KMS-11 (cell line): ENCODE measurements around the gene HMGXB4.
A peak's percentile ranks its signal among the peaks of the same experiment; 100 is the strongest.

Experiments used
- H2AFZ ChIP-seq: fragments of 200-600 bp; sonication (generic); 2 replicates; pipeline ENCODE4 v1.6.1; 2016; ENCODE audit warnings: antibody characterized with exemption, mixed run types, low read depth
- H3K27ac ChIP-seq: fragments of 200-600 bp; sonication (generic); 2 replicates; pipeline ENCODE4 v1.6.1; 2016; ENCODE audit warnings: mild to moderate bottlenecking, mixed run types
- H3K27me3 ChIP-seq: fragments of 200-600 bp; sonication (generic); 2 replicates; pipeline ENCODE4 v1.6.1; 2017; ENCODE audit warnings: mild to moderate bottlenecking, low read depth, mixed run types, moderate library complexity; ENCODE audit not compliant: insufficient read depth
- H3K36me3 ChIP-seq: fragments of 200-600 bp; sonication (generic); 2 replicates; pipeline ENCODE4 v1.6.1; 2017; ENCODE audit warnings: mild to moderate bottlenecking, mixed run types; ENCODE audit not compliant: insufficient read depth
- H3K4me1 ChIP-seq: fragments of 200-600 bp; sonication (generic); 2 replicates; pipeline ENCODE4 v1.6.1; 2016; ENCODE audit warnings: mild to moderate bottlenecking, low read depth, mixed run types; ENCODE audit not compliant: poor library complexity, severe bottlenecking
- H3K4me2 ChIP-seq: fragments of 200-600 bp; sonication (generic); 2 replicates; pipeline ENCODE4 v1.7.0; 2016; ENCODE audit warnings: mild to moderate bottlenecking, mixed run types
- H3K4me3 ChIP-seq: fragments of 200-600 bp; sonication (generic); IDR thresholded peaks from 2 replicates; pipeline ENCODE4 v1.6.1; 2017; ENCODE audit warnings: low read depth, low read length, mixed read lengths; ENCODE audit not compliant: insufficient read depth
- H3K79me2 ChIP-seq: fragments of 200-600 bp; sonication (generic); 2 replicates; pipeline ENCODE4 v1.6.1; 2016; ENCODE audit warnings: low read depth, mixed run types; ENCODE audit not compliant: insufficient read depth
- H3K9ac ChIP-seq: fragments of 200-600 bp; sonication (generic); 2 replicates; pipeline ENCODE4 v1.6.1; 2016; ENCODE audit warnings: mild to moderate bottlenecking, mixed run types
- H4K20me1 ChIP-seq: fragments of 200-600 bp; sonication (generic); 2 replicates; pipeline ENCODE4 v1.6.1; 2016; ENCODE audit warnings: mild to moderate bottlenecking, mixed run types; ENCODE audit not compliant: insufficient read depth
- CTCF ChIP-seq: fragments of 200-600 bp; sonication (generic); conservative IDR thresholded peaks from 2 replicates; pipeline ENCODE4 v1.6.1; 2017; ENCODE audit warnings: low read depth, mild to moderate bottlenecking, antibody characterized with exemption, low read length, moderate library complexity, mixed read lengths

HMGXB4 gene

GRCh38 chr22:35250156-35250555 lies 7.1 kb upstream of the HMGXB4 start:
- Histone ChIP-seq H3K4me2 (no peak overlapping the region), H3K4me1 (no peaks in the 10 kb centered on the region), H3K27ac (no peak overlapping the region), H3K27me3 (no peaks in the 10 kb centered on the region), H3K79me2 (no peaks in the 10 kb centered on the region), H3K36me3 (no peaks in the 10 kb centered on the region), H3K9ac (no peak overlapping the region), H3K4me3 (no peak overlapping the region), H4K20me1 (no peaks in the 10 kb centered on the region), H2AFZ (no peak overlapping the region)
- no peak for TF ChIP-seq CTCF

DNA sequence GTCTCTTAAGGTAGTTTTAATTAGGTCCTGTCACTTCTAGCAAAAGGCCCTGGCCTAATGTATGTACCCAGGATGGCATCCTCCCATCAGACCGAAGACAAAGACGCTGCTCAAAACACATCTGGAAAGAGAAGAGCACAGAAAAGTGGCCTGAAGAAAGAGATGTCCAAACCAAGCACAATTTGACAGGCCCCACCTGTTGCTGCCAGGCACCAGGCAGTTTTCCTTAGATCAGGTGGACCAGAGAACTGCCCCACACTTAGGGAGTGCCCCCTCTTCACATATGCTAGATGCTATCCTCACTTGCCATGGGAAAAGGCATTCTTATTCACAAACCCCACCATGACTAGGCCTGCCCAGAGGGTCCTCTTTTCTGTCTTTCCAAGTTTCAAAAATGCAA lies 3.3 kb upstream of the HMGXB4 start:
- Histone ChIP-seq H3K27ac (no peak overlapping the region), H3K4me2 (no peak overlapping the region), H3K4me1 (peaks cover 14% of the 10 kb centered on the region), H3K36me3 (no peaks in the 10 kb centered on the region), H3K79me2 (peaks cover 10% of the 10 kb centered on the region), H4K20me1 (no peaks in the 10 kb centered on the region), H3K9ac (no peak overlapping the region), H3K27me3 (no peaks in the 10 kb centered on the region), H3K4me3 (no peak overlapping the region), H2AFZ (no peak overlapping the region)
- no peak for TF ChIP-seq CTCF

DNA sequence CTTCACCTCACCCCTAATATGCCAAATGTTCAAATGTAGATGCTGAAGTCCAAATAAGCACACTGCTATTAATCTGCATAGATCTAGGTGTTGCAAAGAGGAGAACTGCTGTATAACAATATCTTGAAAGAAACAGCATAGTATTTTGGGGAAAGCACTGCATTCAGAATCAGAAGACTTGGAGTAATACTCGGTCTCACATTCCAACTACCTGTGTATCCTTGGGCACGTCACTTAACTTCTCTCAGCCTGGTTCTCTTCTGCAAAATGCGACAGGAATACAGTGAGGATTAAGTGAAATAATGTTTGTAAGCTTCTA lies 332 bp upstream of the HMGXB4 start:
- Histone ChIP-seq H2AFZ (peak overlapping the region; percentile 100), H3K4me3 (no peak overlapping the region), H3K27ac (peak overlapping the region; percentile 85), H3K9ac (peak overlapping the region; percentile 99; the same call in 1 of the 2 replicates), H3K27me3 (no peaks in the 10 kb centered on the region), H4K20me1 (no peaks in the 10 kb centered on the region), H3K79me2 (peaks cover 18% of the 10 kb centered on the region), H3K36me3 (no peaks in the 10 kb centered on the region), H3K4me2 (peak overlapping the region; percentile 88), H3K4me1 (peaks cover 18% of the 10 kb centered on the region)
- TF ChIP-seq CTCF = no peak

DNA sequence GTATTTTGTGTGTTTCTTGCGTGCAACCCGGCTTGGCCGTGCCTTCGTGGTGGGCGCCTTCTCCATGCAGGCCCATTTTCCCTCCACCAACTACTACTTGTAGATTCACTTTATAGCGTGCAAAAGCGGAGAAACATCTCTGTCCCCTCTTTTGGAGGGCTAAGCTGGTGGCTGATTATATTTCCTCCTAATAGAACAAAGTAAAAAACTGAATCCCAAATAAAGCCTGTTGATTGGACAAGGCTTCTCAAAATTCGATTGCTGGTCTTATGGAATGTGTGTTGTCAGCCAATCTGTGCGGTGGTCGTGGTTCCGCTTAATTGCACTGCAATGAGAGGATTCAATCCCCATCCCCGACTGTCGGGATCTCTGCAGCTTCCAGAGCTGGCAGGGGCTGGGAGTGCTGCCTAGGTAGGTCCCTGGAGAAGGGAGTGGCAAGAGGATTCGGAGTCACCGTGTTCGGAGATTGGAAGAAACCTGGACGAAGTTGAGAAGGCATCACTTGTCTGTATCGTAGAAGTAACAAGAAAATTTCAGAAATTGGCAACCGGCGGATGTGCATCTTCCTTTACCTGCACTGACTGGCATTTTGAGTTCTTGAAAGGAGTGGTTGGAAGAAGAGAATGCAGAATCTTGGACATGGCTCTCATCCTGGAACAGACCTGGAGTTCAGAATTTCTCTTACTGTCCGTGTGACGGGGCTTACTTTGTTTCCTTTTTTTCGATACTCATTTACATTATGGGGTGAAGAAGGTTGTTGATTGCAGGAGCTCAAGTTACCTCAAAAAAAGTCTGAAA lies 1.1 kb downstream of the HMGXB4 start:
- peak overlapping the region; percentile 99 for H3K9ac ChIP-seq
- peak overlapping the region; percentile 23 for H3K4me3 ChIP-seq
- H3K4me2 ChIP-seq = peak overlapping the region; percentile 87
- peaks cover 18% of the 10 kb centered on the region for H3K4me1 ChIP-seq
- H3K79me2 ChIP-seq = peaks cover 18% of the 10 kb centered on the region
- H2AFZ ChIP-seq = peak overlapping the region; percentile 100
- no peak for TF ChIP-seq CTCF
- no peaks in the 10 kb centered on the region for H4K20me1 ChIP-seq
- no peaks in the 10 kb centered on the region for H3K27me3 ChIP-seq
- H3K27ac ChIP-seq = peak overlapping the region; percentile 85
- no peaks in the 10 kb centered on the region for H3K36me3 ChIP-seq
